Measurements from ENCODE around the gene DCP1A. TPM values are rescaled to one million over a fixed set of nuclear protein-coding genes. Genes with fewer than 3 reads are reported as not detected.

The DCP1A gene
- total RNA-seq, 1 experiment from 2014 or later = 22.7 TPM

DNA sequence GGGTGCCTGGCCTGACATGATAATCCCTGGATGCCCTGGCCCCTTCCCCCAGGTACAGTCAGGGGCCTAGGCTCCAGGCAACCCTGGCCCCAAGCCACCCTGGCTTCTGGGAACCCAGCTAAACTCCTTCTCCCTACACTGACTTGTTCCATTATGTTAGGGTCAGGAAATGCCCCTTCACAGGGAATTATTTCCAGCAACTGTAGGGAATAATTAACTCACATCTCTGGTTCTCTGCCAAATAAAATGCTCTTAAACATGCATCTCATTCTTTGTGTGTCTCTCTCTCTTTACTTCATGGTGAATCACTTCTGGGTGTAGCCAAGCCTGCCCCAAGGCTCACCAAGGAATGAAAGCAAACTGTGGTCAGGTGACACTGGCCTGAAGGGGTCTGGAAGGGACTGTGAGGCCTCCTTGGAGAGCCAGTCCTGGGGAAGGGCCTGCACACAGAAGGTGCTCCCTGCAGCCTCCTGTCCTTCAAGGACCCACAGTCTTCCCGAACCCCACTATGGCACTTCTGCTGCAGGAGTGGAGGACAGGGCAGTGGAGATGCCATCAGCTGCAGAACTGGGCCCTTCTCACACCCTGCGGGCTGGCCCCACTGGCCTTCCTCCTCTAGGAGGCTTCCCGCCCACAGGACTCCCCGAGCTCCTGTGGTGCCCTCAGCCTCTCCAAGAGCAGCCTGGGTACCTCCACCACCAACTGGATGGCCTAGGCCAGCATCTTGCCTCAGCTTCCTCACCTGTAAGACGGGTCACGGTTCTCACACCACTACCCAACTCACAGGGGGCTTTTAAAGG lies 109.1 kb downstream of the DCP1A start:
- Histone ChIP-seq H3K4me2 (peak overlapping the region; percentile 63), H2AFZ (no peak overlapping the region), H3F3A (ENCODE audit: insufficient read depth, low read depth) (peaks cover 83% of the 10 kb centered on the region), H3K79me2 (ENCODE audit: low read depth) (peaks cover 85% of the 10 kb centered on the region), H3K4me3 (no peak overlapping the region), H3K9me3 (ENCODE audit: insufficient read depth, low read depth) (no peaks in the 10 kb centered on the region), H3K27me3 (ENCODE audit: insufficient read depth, low read depth) (no peaks in the 10 kb centered on the region), H3K36me3 (ENCODE audit: low read depth) (peaks cover 71% of the 10 kb centered on the region), H4K20me1 (ENCODE audit: insufficient read depth) (peaks cover 45% of the 10 kb centered on the region), H3K27ac (peak overlapping the region; percentile 95), H3K9me2 (ENCODE audit: insufficient read depth) (no peaks in the 10 kb centered on the region), H3K4me1 (replicated peaks; ENCODE audit: insufficient read depth) (peaks cover 80% of the 10 kb centered on the region)
- CTCF ChIA-PET = no interaction called here
- no peak for TF ChIP-seq CTCF (conservative IDR thresholded peaks at IDR 0.05)
- no peak for TF ChIP-seq EZH2 (IDR thresholded peaks at IDR 0.05; ENCODE audit: low read depth)
- DNase-seq = peak; percentile 90 to 94
- BruUV-seq (replicated peaks) = TSS peak; percentile 72
- intact Hi-C loops (cut with micrococcal nuclease; ENCODE audit: unreplicated experiment) = loop anchor here (1.0 to 5.0 kb wide), 3 partner anchors 15 to 109 kb away; partner anchors contain the start of gene DCP1A
- POLR2A ChIA-PET (ENCODE audit: unreplicated experiment) = no interaction called here

DNA sequence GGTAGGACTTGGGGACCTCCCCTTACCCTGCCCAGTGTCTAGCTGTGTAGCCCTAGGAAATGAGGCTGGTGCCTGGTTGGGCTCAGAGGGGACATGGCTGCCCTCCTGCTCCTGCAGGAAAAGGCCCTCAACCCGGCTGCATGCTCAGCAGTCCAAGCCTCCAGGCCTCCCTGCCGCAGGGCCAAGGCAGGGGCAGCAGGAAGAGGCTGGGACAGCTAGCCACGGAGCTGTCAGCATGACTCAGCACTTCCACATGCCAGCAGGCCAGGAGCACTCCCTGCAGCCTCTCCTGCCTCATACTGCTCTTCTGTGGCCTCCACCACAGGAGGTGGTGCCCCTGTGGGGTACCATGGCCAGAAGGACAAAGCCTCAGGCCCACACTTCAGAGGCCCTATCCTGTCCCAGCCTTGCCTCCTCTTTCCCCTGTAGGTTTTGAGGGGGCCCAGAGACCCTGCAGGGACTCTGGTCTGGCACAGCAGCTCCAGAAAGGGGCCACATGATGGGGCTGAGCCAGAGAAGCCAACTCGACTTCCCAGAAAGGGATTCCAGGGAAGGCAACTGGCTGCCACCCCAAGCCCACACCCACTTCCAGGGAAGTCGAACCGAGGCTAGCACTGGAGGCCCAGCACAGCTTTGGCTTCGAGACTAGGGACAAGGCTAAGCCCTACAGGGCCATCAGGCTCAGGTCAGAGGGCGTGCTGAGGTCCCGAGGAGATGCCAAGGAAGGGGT lies 111.1 kb downstream of the DCP1A start:
- Histone ChIP-seq H3K4me3 (no peak overlapping the region), H2AFZ (no peak overlapping the region), H3K36me3 (ENCODE audit: low read depth) (peaks cover 79% of the 10 kb centered on the region), H3F3A (ENCODE audit: insufficient read depth, low read depth) (peaks cover 83% of the 10 kb centered on the region), H3K27ac (peak overlapping the region; percentile 95), H3K4me1 (replicated peaks; ENCODE audit: insufficient read depth) (peaks cover 60% of the 10 kb centered on the region), H3K9me3 (ENCODE audit: insufficient read depth, low read depth) (no peaks in the 10 kb centered on the region), H3K27me3 (ENCODE audit: insufficient read depth, low read depth) (no peaks in the 10 kb centered on the region), H3K9me2 (ENCODE audit: insufficient read depth) (no peaks in the 10 kb centered on the region), H4K20me1 (ENCODE audit: insufficient read depth) (peaks cover 26% of the 10 kb centered on the region), H3K4me2 (peak overlapping the region; percentile 63), H3K79me2 (ENCODE audit: low read depth) (peaks cover 84% of the 10 kb centered on the region)
- TF ChIP-seq CTCF (conservative IDR thresholded peaks at IDR 0.05) (no peak), EZH2 (IDR thresholded peaks at IDR 0.05; ENCODE audit: low read depth) (no peak)
- ChIA-PET POLR2A (ENCODE audit: unreplicated experiment) (no interaction called here), CTCF (no interaction called here)
- TSS peak; percentile 58 for BruUV-seq (replicated peaks)
- peak; percentile 72 to 75 for DNase-seq
- intact Hi-C loops (cut with micrococcal nuclease; ENCODE audit: unreplicated experiment) = loop anchor here (5.0 kb wide), 1 partner anchor 111 kb away; the partner anchor contains the start of gene DCP1A

DNA sequence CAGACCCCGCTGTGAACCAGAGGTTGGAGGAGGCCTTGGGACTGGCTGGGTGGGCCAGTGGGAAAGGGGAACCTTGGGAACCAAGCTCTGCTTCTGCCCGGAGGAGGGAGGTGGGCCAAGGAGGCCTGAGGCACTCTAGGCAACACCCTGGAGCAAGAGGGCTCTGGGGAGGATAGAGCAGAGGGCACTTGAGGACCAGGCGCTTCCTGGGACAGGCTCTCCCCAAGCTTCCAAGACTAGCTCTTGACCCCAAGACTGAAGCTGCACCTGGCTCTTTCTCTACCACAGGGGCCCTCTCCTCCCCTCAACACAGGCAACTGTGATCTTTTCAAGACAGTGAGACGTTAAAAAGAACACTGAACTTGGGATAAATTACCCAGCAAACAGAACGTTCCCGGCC lies 111.8 kb downstream of the DCP1A start:
- ChIA-PET CTCF (no interaction called here), POLR2A (ENCODE audit: unreplicated experiment) (no interaction called here)
- Histone ChIP-seq H3K36me3 (ENCODE audit: low read depth) (peaks cover 79% of the 10 kb centered on the region), H3K4me1 (replicated peaks; ENCODE audit: insufficient read depth) (peaks cover 53% of the 10 kb centered on the region), H3K27ac (peak overlapping the region; percentile 95), H3K4me2 (0 out of 2 replicates have a peak overlapping the region, but pooled peaks have one; percentile 63), H3K79me2 (ENCODE audit: low read depth) (peaks cover 79% of the 10 kb centered on the region), H2AFZ (no peak overlapping the region), H3K9me3 (ENCODE audit: insufficient read depth, low read depth) (no peaks in the 10 kb centered on the region), H4K20me1 (ENCODE audit: insufficient read depth) (peaks cover 18% of the 10 kb centered on the region), H3K9me2 (ENCODE audit: insufficient read depth) (no peaks in the 10 kb centered on the region), H3K4me3 (no peak overlapping the region), H3K27me3 (ENCODE audit: insufficient read depth, low read depth) (no peaks in the 10 kb centered on the region), H3F3A (ENCODE audit: insufficient read depth, low read depth) (peaks cover 82% of the 10 kb centered on the region)
- TF ChIP-seq EZH2 (IDR thresholded peaks at IDR 0.05; ENCODE audit: low read depth) = no peak
- TF ChIP-seq CTCF (conservative IDR thresholded peaks at IDR 0.05) = no peak
- no peak for DNase-seq
- BruUV-seq (replicated peaks) = no TSS peak
- intact Hi-C loops (cut with micrococcal nuclease; ENCODE audit: unreplicated experiment) = loop anchor here (5.0 kb wide), 1 partner anchor 112 kb away; the partner anchor contains the start of gene DCP1A

Data from PC-9 (cell line).